Activated CD4-positive, alpha-beta T cell treated with anti-CD3 and anti-CD28 coated beads, Interleukin-2, amount 50 U/mL, for 48 hours (primary cell): Measurements from ENCODE around the gene LENG1.

Experiments
- DNase-seq, 2 experiments: peaks; one replicate each; pipeline ENCODE4 v3.0.0-alpha.2; 2020

Gene LENG1

GRCh38 chr19:54162241-54162805, 2.8 kb upstream of the LENG1 start:
- peak; percentile 86 to 87 for DNase-seq

- DNase-seq = no peak
Measured at GRCh38 chr19:54160854-54161253, 1.3 kb upstream of the LENG1 start.

GRCh38 chr19:54160182-54160811, 776 bp upstream of the LENG1 start:
- no peak for DNase-seq

- peak in 1 of 2 experiments; percentile 45 for DNase-seq
Measured at GRCh38 chr19:54158812-54159351, 639 bp downstream of the LENG1 start.

GRCh38 chr19:54156953-54157352, 2.6 kb downstream of the LENG1 start:
- DNase-seq = no peak

GRCh38 chr19:54156490-54156889, 3.0 kb downstream of the LENG1 start:
- DNase-seq = no peak

- DNase-seq = no peak
Measured at GRCh38 chr19:54155694-54156093, 3.8 kb downstream of the LENG1 start.

GRCh38 chr19:54154603-54155345, 4.7 kb downstream of the LENG1 start:
- no peak for DNase-seq

- no peak for DNase-seq
Measured at GRCh38 chr19:54153731-54154326, 5.7 kb downstream of the LENG1 start.

- DNase-seq = no peak
Measured at GRCh38 chr19:54152878-54153524, 6.5 kb downstream of the LENG1 start.

GRCh38 chr19:54152267-54152666, 7.3 kb downstream of the LENG1 start:
- no peak for DNase-seq

GRCh38 chr19:54151362-54152035, 8.0 kb downstream of the LENG1 start:
- DNase-seq = no peak

- no peak for DNase-seq
Measured at GRCh38 chr19:54149021-54149812, 10.3 kb downstream of the LENG1 start.

- no peak for DNase-seq
Measured at GRCh38 chr19:54148158-54148557, 11.4 kb downstream of the LENG1 start.

GRCh38 chr19:54147676-54148075, 11.8 kb downstream of the LENG1 start:
- no peak for DNase-seq

- DNase-seq = no peak
Measured at GRCh38 chr19:54145541-54146158, 13.9 kb downstream of the LENG1 start.

- no peak for DNase-seq
Measured at GRCh38 chr19:54142166-54142780, 17.2 kb downstream of the LENG1 start.

GRCh38 chr19:54141356-54141755, 18.2 kb downstream of the LENG1 start:
- no peak for DNase-seq

GRCh38 chr19:54138489-54139256, 20.8 kb downstream of the LENG1 start:
- DNase-seq = peak; percentile 26 to 40
